Measurements from ENCODE around the gene TMED5. TPM values are rescaled to one million over a fixed set of nuclear protein-coding genes. Genes with fewer than 3 reads are reported as not detected.

TMED5 gene
- total RNA-seq, 1 donor from 2014 or later: 98.0 TPM

GRCh38 chr1:93123201-93123783 lies 56.9 kb downstream of the TMED5 start:
- no peak for DNase-seq (ENCODE audit: low spot score)

GRCh38 chr1:93120614-93121013 lies 59.6 kb downstream of the TMED5 start:
- DNase-seq (ENCODE audit: low spot score): no peak

- DNase-seq (ENCODE audit: low spot score): no peak
Observed at GRCh38 chr1:93114391-93114790, 65.8 kb downstream of the TMED5 start.

GRCh38 chr1:93113127-93113526 lies 67.1 kb downstream of the TMED5 start:
- DNase-seq (ENCODE audit: low spot score): no peak

- DNase-seq (ENCODE audit: low spot score): no peak
Observed at GRCh38 chr1:93111561-93111960, 68.7 kb downstream of the TMED5 start.

GRCh38 chr1:93111065-93111464 lies 69.1 kb downstream of the TMED5 start:
- no peak for DNase-seq (ENCODE audit: low spot score)

GRCh38 chr1:93109578-93109977 lies 70.6 kb downstream of the TMED5 start:
- DNase-seq (ENCODE audit: low spot score): no peak

- DNase-seq (ENCODE audit: low spot score): no peak
Observed at GRCh38 chr1:93108335-93108734, 71.9 kb downstream of the TMED5 start.

GRCh38 chr1:93107395-93107794 lies 72.8 kb downstream of the TMED5 start:
- no peak for DNase-seq (ENCODE audit: low spot score)

GRCh38 chr1:93106226-93106625 lies 74.0 kb downstream of the TMED5 start:
- no peak for DNase-seq (ENCODE audit: low spot score)

GRCh38 chr1:93102142-93102541 lies 78.1 kb downstream of the TMED5 start:
- no peak for DNase-seq (ENCODE audit: low spot score)

Other genes with a start within 250 kb of the TMED5 start
- gene DIPK1A, start 219.0 kb downstream of the TMED5 start, total RNA-seq: 17.8 TPM
- 24.3 TPM for gene MTF2, start 101.1 kb downstream of the TMED5 start, total RNA-seq
- 2.8 TPM for gene CCDC18, start 311 bp upstream of the TMED5 start, total RNA-seq
- 58.1 TPM for gene DR1, start 165.5 kb upstream of the TMED5 start, total RNA-seq

Data from mucosa of gallbladder (tissue), 1 donor.